Karpas-422 (cell line): ENCODE measurements around the gene MRPL18. TPM values are rescaled to one million over a fixed set of nuclear protein-coding genes. Genes with fewer than 3 reads are reported as not detected.
"Not testable (repeated sequence)": the region's sequence is repeated elsewhere in the genome, so short reads cannot be mapped to it uniquely, and the experiment has no call there.

Experiments used
- DNase-seq: peaks from one replicate; pipeline ENCODE4 v3.0.0-alpha.2; 2015
- H2AFZ ChIP-seq: fragments of 200-600 bp; sonication (generic); 2 replicates; pipeline ENCODE4 v1.6.1; 2014; ENCODE audit warnings: antibody characterized with exemption, low read length, mixed read lengths
- H3K27ac ChIP-seq: fragments of 200-600 bp; sonication (generic); 2 replicates; pipeline ENCODE4 v1.5.1; 2014; ENCODE audit warnings: mild to moderate bottlenecking, low read length, moderate library complexity
- H3K27me3 ChIP-seq: fragments of 200-600 bp; sonication (generic); 2 replicates; pipeline ENCODE4 v1.6.1; 2014; ENCODE audit warnings: low read length, mixed read lengths
- H3K36me3 ChIP-seq: fragments of 200-600 bp; sonication (generic); 2 replicates; pipeline ENCODE4 v1.6.1; 2014; ENCODE audit warnings: low read length, mixed read lengths; ENCODE audit not compliant: insufficient read depth
- H3K4me1 ChIP-seq: fragments of 200-600 bp; sonication (generic); 2 replicates; pipeline ENCODE4 v1.6.1; 2014; ENCODE audit warnings: mild to moderate bottlenecking, low read length, mixed read lengths
- H3K4me2 ChIP-seq: fragments of 200-600 bp; sonication (generic); 2 replicates; pipeline ENCODE4 v1.6.1; 2014; ENCODE audit warnings: low read length, low read depth, mild to moderate bottlenecking; ENCODE audit not compliant: poor library complexity, severe bottlenecking
- H3K4me3 ChIP-seq: fragments of 200-600 bp; sonication (generic); 2 replicates; pipeline ENCODE4 v1.5.1; 2014; ENCODE audit warnings: mild to moderate bottlenecking, antibody characterized with exemption, low read length, mixed read lengths
- H3K79me2 ChIP-seq: fragments of 200-600 bp; sonication (generic); 2 replicates; pipeline ENCODE4 v1.6.1; 2014; ENCODE audit warnings: mild to moderate bottlenecking, low read length, mixed read lengths
- H3K9ac ChIP-seq: fragments of 200-600 bp; sonication (generic); 2 replicates; pipeline ENCODE4 v1.6.0; 2014; ENCODE audit warnings: low read length
- H3K9me2 ChIP-seq: fragments of 200-600 bp; sonication (generic), shearing (Covaris generic); replicated peaks from 2 replicates; pipeline ENCODE4 v1.6.0; 2014; ENCODE audit warnings: mild to moderate bottlenecking, low read length, moderate library complexity; ENCODE audit not compliant: insufficient read depth
- H3K9me3 ChIP-seq: fragments of 300-700, 200-600 bp; sonication (generic); 2 replicates; pipeline ENCODE4 v1.6.1; 2014; ENCODE audit warnings: low read length, mixed read lengths
- H4K20me1 ChIP-seq: fragments of 200-600 bp; sonication (generic); 2 replicates; pipeline ENCODE4 v1.6.1; 2014; ENCODE audit warnings: mild to moderate bottlenecking, antibody characterized with exemption, low read length, low read depth; ENCODE audit not compliant: insufficient read depth
- total RNA-seq: library from RNA; depleted of rRNA; stranded (reverse); fragments of >200 nt; shearing (Covaris generic); gene quantifications from 2 replicates; pipeline ENCODE4 v1.2.3, GENCODE V29; 2014; ENCODE audit warnings: low replicate concordance

The MRPL18 gene
- total RNA-seq, 1 experiment from 2014 or later: 50.8 TPM

- not testable (repeated sequence) for H4K20me1 ChIP-seq, H3K9me2 ChIP-seq, H2AFZ ChIP-seq
These were observed 26.5 kb downstream of the MRPL18 start for GRCh38 chr6:159816775-159817174.

GRCh38 chr6:159817951-159818739 is 27.9 kb downstream of the MRPL18 start:
- H3K27ac ChIP-seq: no peak overlapping the region
- no peak overlapping the region for H3K9ac ChIP-seq
- H3K4me3 ChIP-seq: no peak overlapping the region
- H3K9me2 ChIP-seq: no peaks in the 10 kb centered on the region
- no peaks in the 10 kb centered on the region for H3K27me3 ChIP-seq
- H4K20me1 ChIP-seq: no peaks in the 10 kb centered on the region
- H3K4me2 ChIP-seq: no peak overlapping the region
- H2AFZ ChIP-seq: no peak overlapping the region
- no peak for DNase-seq
- H3K36me3 ChIP-seq: no peaks in the 10 kb centered on the region
- no peaks in the 10 kb centered on the region for H3K79me2 ChIP-seq
- no peaks in the 10 kb centered on the region for H3K4me1 ChIP-seq
- H3K9me3 ChIP-seq: no peaks in the 10 kb centered on the region

More at GRCh38 chr6:159816775-159817174, 26.5 kb downstream of the MRPL18 start:
- not testable (repeated sequence) for H3K4me1 ChIP-seq, H3K79me2 ChIP-seq, H3K9me3 ChIP-seq, DNase-seq, H3K27ac ChIP-seq, H3K4me3 ChIP-seq, H3K9ac ChIP-seq, H3K4me2 ChIP-seq, H3K27me3 ChIP-seq, H3K36me3 ChIP-seq

GRCh38 chr6:159819098-159819497 is 28.8 kb downstream of the MRPL18 start:
- no peaks in the 10 kb centered on the region for H3K9me3 ChIP-seq
- no peaks in the 10 kb centered on the region for H3K27me3 ChIP-seq
- no peak overlapping the region for H3K4me3 ChIP-seq
- no peaks in the 10 kb centered on the region for H3K36me3 ChIP-seq
- H3K27ac ChIP-seq: no peak overlapping the region
- no peak overlapping the region for H2AFZ ChIP-seq
- no peak overlapping the region for H3K9ac ChIP-seq
- no peaks in the 10 kb centered on the region for H4K20me1 ChIP-seq
- H3K79me2 ChIP-seq: no peaks in the 10 kb centered on the region
- no peaks in the 10 kb centered on the region for H3K4me1 ChIP-seq
- H3K4me2 ChIP-seq: no peak overlapping the region
- DNase-seq: no peak
- no peaks in the 10 kb centered on the region for H3K9me2 ChIP-seq

- Histone ChIP-seq H3K9me2 (no peaks in the 10 kb centered on the region), H3K27ac (no peak overlapping the region), H2AFZ (no peak overlapping the region), H3K9me3 (no peaks in the 10 kb centered on the region), H4K20me1 (no peaks in the 10 kb centered on the region), H3K27me3 (no peaks in the 10 kb centered on the region), H3K9ac (no peak overlapping the region), H3K4me3 (no peak overlapping the region), H3K36me3 (no peaks in the 10 kb centered on the region), H3K4me2 (no peak overlapping the region), H3K4me1 (no peaks in the 10 kb centered on the region), H3K79me2 (no peaks in the 10 kb centered on the region)
- DNase-seq: no peak
These were observed 29.8 kb downstream of the MRPL18 start for GRCh38 chr6:159819932-159820640.

GRCh38 chr6:159821122-159821521 is 30.9 kb downstream of the MRPL18 start:
- H3K9me2 ChIP-seq: no peaks in the 10 kb centered on the region
- H3K36me3 ChIP-seq: no peaks in the 10 kb centered on the region
- no peak overlapping the region for H3K9ac ChIP-seq
- no peaks in the 10 kb centered on the region for H3K4me1 ChIP-seq
- H3K27me3 ChIP-seq: no peaks in the 10 kb centered on the region
- no peaks in the 10 kb centered on the region for H3K79me2 ChIP-seq
- no peak overlapping the region for H2AFZ ChIP-seq
- no peaks in the 10 kb centered on the region for H3K9me3 ChIP-seq
- DNase-seq: no peak
- no peaks in the 10 kb centered on the region for H4K20me1 ChIP-seq
- H3K4me3 ChIP-seq: no peak overlapping the region
- H3K4me2 ChIP-seq: no peak overlapping the region
- no peak overlapping the region for H3K27ac ChIP-seq

GRCh38 chr6:159821726-159822125 is 31.5 kb downstream of the MRPL18 start:
- no peaks in the 10 kb centered on the region for H3K9me2 ChIP-seq
- H3K9me3 ChIP-seq: no peaks in the 10 kb centered on the region
- no peak for DNase-seq
- H2AFZ ChIP-seq: no peak overlapping the region
- no peaks in the 10 kb centered on the region for H3K4me1 ChIP-seq
- no peak overlapping the region for H3K27ac ChIP-seq
- no peak overlapping the region for H3K4me3 ChIP-seq
- H4K20me1 ChIP-seq: no peaks in the 10 kb centered on the region
- H3K27me3 ChIP-seq: no peaks in the 10 kb centered on the region
- no peak overlapping the region for H3K9ac ChIP-seq
- H3K4me2 ChIP-seq: no peak overlapping the region
- no peaks in the 10 kb centered on the region for H3K36me3 ChIP-seq
- no peaks in the 10 kb centered on the region for H3K79me2 ChIP-seq

- H3K4me1 ChIP-seq: no peaks in the 10 kb centered on the region
- H3K27me3 ChIP-seq: no peaks in the 10 kb centered on the region
- H3K27ac ChIP-seq: no peak overlapping the region
- no peak overlapping the region for H3K4me3 ChIP-seq
- no peaks in the 10 kb centered on the region for H3K79me2 ChIP-seq
- H3K36me3 ChIP-seq: no peaks in the 10 kb centered on the region
- H2AFZ ChIP-seq: no peak overlapping the region
- H3K9me2 ChIP-seq: no peaks in the 10 kb centered on the region
- no peak overlapping the region for H3K4me2 ChIP-seq
- H3K9me3 ChIP-seq: no peaks in the 10 kb centered on the region
- H3K9ac ChIP-seq: no peak overlapping the region
- no peaks in the 10 kb centered on the region for H4K20me1 ChIP-seq
- DNase-seq: no peak
These were observed 33.7 kb downstream of the MRPL18 start for GRCh38 chr6:159823953-159824352.

GRCh38 chr6:159824690-159825089 is 34.4 kb downstream of the MRPL18 start:
- H3K9me2 ChIP-seq, H3K4me1 ChIP-seq, H4K20me1 ChIP-seq, H3K79me2 ChIP-seq, DNase-seq, H3K4me2 ChIP-seq, H3K36me3 ChIP-seq, H3K27me3 ChIP-seq, H3K9ac ChIP-seq, H3K27ac ChIP-seq, H2AFZ ChIP-seq, H3K4me3 ChIP-seq, H3K9me3 ChIP-seq: not testable (repeated sequence)
